ENCODE measurements around the gene SLC35E1. TPM values are rescaled to one million over a fixed set of nuclear protein-coding genes. Genes with fewer than 3 reads are reported as not detected.

The SLC35E1 gene
- total RNA-seq, 1 donor from 2014 or later, result 26.9 TPM

GRCh38 chr19:16607819-16608218 lies 35.6 kb upstream of the SLC35E1 start:
- H3K4me3 ChIP-seq (ENCODE audit: low read depth, low read length), result no peak overlapping the region
- TF ChIP-seq CTCF (conservative IDR thresholded peaks at IDR 0.05; ENCODE audit: low read depth, low read length), result no peak
- no peak for DNase-seq (ENCODE audit: low read depth)

- H3K4me3 ChIP-seq (ENCODE audit: low read depth, low read length), result no peak overlapping the region
- no peak for TF ChIP-seq CTCF (conservative IDR thresholded peaks at IDR 0.05; ENCODE audit: low read depth, low read length)
- DNase-seq (ENCODE audit: low read depth), result no peak
Measured at GRCh38 chr19:16605553-16605994, 33.4 kb upstream of the SLC35E1 start.

GRCh38 chr19:16605115-16605514 lies 32.9 kb upstream of the SLC35E1 start:
- no peak for TF ChIP-seq CTCF (conservative IDR thresholded peaks at IDR 0.05; ENCODE audit: low read depth, low read length)
- H3K4me3 ChIP-seq (ENCODE audit: low read depth, low read length), result no peak overlapping the region
- DNase-seq (ENCODE audit: low read depth), result no peak

- H3K4me3 ChIP-seq (ENCODE audit: low read depth, low read length), result no peak overlapping the region
- no peak for TF ChIP-seq CTCF (conservative IDR thresholded peaks at IDR 0.05; ENCODE audit: low read depth, low read length)
- no peak for DNase-seq (ENCODE audit: low read depth)
Measured at GRCh38 chr19:16604615-16605014, 32.4 kb upstream of the SLC35E1 start.

GRCh38 chr19:16603090-16603489 lies 30.9 kb upstream of the SLC35E1 start:
- H3K4me3 ChIP-seq (ENCODE audit: low read depth, low read length), result no peak overlapping the region
- DNase-seq (ENCODE audit: low read depth), result no peak
- TF ChIP-seq CTCF (conservative IDR thresholded peaks at IDR 0.05; ENCODE audit: low read depth, low read length), result no peak

GRCh38 chr19:16601378-16602052 lies 29.3 kb upstream of the SLC35E1 start:
- DNase-seq (ENCODE audit: low read depth), result no peak
- no peak overlapping the region for H3K4me3 ChIP-seq (ENCODE audit: low read depth, low read length)
- TF ChIP-seq CTCF (conservative IDR thresholded peaks at IDR 0.05; ENCODE audit: low read depth, low read length), result no peak

GRCh38 chr19:16600824-16601223 lies 28.6 kb upstream of the SLC35E1 start:
- TF ChIP-seq CTCF (conservative IDR thresholded peaks at IDR 0.05; ENCODE audit: low read depth, low read length), result no peak
- DNase-seq (ENCODE audit: low read depth), result no peak
- H3K4me3 ChIP-seq (ENCODE audit: low read depth, low read length), result no peak overlapping the region
